Skin of body (tissue), 2 donors: ENCODE data around the gene ACSM3. TPM values are rescaled to one million over a fixed set of nuclear protein-coding genes. Genes with fewer than 3 reads are reported as not detected.

ENCODE experiments used
- small RNA-seq: library from RNA; depleted of rRNA; stranded (forward); fragments of <200 nt; gene quantifications from one replicate; pipeline ENCODE3, GENCODE V24; 2014; ENCODE audit warnings: low replicate concordance
- total RNA-seq: library from RNA; depleted of rRNA; stranded (reverse); fragments of >200 nt; gene quantifications from one replicate; pipeline ENCODE4 v1.2.3, GENCODE V29; 2014

Gene ACSM3
- total RNA-seq, 1 donor from 2014 or later = 5.1 TPM

Small RNAs within 50 kb of the gene (small RNA-seq; reads per million reads assigned to genes)
- not detected for gene RF00618
- not detected for gene RNU6-944P

Other genes with a start within 250 kb of the ACSM3 start
- gene ACSM2B, start 187.6 kb upstream of the ACSM3 start, total RNA-seq = not detected
- gene ACSM1, start 66.3 kb upstream of the ACSM3 start, total RNA-seq = 0.20 TPM
- gene THUMPD1, start 22.2 kb upstream of the ACSM3 start, total RNA-seq = 40.5 TPM
- 16.4 TPM for gene ERI2, start 42.5 kb downstream of the ACSM3 start, total RNA-seq
- gene REXO5, start 42.5 kb downstream of the ACSM3 start, total RNA-seq = 5.3 TPM
- 13.7 TPM for gene DCUN1D3, start 136.3 kb downstream of the ACSM3 start, total RNA-seq
- 25.4 TPM for gene LYRM1, start 136.8 kb downstream of the ACSM3 start, total RNA-seq